Activated CD8-positive, alpha-beta memory T cell treated with anti-CD3 and anti-CD28 coated beads for 4 hours (primary cell): ENCODE measurements around the gene DNAJC2.
A peak's percentile ranks its signal among the peaks of the same experiment; 100 is the strongest.
"Not testable (repeated sequence)": the region's sequence is repeated elsewhere in the genome, so short reads cannot be mapped to it uniquely, and the experiment has no call there.

Experiments used
- DNase-seq, 2 donors: peaks; one replicate each; pipeline ENCODE4 v3.0.0-alpha.2; 2020; ENCODE audit warnings: low read depth in 2 of 2

The DNAJC2 gene

DNA sequence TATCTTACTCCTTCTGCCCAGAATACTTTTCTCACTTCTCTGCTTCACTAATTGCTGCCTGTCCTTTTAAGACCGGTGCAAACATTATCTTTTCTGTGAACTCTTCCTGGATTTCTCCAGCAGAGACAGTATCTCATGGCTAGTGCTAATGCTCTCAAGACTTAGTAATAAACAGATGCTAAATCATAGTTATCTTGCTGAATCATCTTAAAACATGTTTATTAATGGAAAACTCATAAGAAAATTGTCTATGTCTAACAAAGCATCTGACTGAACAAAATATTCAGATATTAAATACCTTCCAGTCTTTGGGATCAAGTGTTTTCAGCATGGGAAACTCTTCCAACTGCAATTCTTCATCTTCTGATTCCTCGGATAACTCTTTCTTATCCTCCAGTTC, 3.1 kb downstream of the DNAJC2 start:
- no peak for DNase-seq

GRCh38 chr7:103338864-103339263, 5.7 kb downstream of the DNAJC2 start:
- DNase-seq, result no peak

DNA sequence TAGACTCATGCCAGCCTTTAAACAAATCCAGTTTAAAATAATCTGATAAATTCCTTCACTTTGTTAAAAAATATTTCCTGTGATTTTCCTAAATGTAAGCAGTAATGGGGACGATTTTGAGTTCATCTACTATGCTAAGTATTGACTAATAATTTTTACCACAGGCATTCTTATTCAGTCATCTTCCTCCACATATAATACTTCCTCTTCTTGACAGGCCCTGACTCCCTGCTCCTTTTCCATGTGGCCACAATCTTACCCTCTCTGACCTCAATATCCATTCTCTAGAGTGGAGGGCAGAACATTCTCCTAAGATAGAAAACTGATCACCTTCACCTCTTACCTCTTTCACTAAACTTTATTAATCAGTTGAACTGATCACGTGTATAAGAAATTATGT, 7.8 kb downstream of the DNAJC2 start:
- no peak for DNase-seq

- DNase-seq, result no peak
Observed at GRCh38 chr7:103325744-103326143, 18.8 kb downstream of the DNAJC2 start.

DNA sequence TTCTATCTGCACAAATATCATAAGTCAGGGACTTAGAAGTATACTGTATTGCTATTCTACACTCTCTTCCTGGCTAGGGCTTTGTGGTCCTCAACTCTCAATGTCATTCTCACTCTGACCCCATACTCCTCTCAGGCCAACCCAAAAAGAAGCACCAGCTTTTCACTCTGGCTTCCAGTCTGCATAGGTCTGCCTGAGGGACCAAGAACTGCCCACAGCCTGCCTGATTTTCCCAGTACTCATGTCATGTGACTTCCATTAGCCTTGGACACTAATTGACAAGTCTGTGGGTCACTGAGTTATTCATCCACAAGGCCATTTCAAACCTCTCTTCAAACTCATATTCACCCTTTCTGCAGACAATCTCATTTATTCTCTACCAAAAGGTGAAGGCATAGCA, 27.6 kb downstream of the DNAJC2 start:
- no peak for DNase-seq

- DNase-seq, result no peak
Observed at GRCh38 chr7:103316380-103316941, 28.1 kb downstream of the DNAJC2 start.

DNA sequence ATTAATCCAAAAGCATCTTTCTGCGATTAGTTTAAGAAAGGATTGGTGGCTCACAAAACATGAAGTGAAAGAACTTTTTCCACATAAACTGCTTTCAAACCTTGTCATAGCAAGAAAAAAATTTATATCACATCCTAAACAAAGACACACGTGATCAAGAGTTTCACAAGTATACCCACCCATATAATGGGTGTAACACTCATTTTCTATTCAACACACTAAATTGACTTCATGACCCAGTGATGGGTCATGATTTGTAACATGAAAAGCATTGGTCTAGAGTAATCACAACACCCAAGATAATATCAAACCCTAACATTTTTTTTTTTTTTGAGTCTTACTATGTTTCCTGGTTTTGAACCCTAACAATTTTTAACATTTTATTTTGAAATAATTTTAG, 29.7 kb downstream of the DNAJC2 start:
- DNase-seq, result no peak

DNA sequence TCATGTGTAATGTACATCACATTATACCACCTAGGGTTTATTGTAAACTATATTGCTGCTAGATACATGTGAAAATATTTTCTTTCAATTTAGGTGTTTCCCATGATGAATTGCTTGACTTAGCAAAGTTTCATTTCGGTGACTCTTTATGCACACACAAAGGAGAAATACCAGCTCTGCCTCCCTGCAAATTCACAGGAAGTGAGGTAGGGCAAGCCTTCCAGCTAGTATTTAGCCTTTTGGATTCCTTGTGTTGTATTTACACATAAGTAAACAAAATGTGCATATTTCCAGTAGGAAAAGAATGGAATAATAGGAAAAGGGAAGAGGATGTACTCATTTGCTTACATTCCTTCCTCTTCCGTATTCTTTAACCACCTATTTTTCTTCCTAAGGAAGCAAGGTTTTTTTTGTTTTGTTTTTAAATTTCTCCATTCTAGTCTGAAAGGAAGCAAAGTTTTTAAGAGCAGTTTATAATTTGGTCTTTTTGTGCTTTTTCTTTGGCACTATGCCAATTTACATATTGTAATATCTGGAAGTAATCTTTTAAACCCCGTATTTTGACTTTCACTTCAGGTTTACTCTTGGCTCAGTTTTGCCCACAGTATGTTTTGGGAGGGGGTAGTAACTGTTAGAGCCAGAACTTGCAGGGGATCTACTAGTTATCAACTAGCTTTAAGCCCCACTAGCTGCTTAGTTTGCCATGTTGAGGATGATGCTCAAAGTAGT, 36.9 kb downstream of the DNAJC2 start:
- no peak for DNase-seq

DNA sequence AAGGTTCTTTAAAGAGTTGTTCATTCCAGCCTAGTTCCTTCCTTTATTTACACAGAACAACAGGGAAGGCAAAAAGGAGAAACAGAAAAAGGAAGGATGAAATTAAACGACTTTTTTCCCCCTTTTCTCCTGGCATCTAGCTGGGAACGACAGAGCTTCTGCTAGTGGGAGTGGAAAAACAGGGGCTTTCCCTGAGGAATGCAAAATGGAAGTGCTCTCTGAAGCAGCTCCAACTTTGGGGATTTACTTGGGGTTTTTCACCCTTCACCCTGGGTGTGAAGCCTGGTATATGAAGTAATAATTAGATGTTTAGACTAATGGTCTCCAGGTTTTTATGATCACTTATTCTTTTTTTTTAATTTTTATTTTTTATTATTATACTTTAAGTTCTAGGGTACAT, 43.1 kb downstream of the DNAJC2 start:
- no peak for DNase-seq

DNA sequence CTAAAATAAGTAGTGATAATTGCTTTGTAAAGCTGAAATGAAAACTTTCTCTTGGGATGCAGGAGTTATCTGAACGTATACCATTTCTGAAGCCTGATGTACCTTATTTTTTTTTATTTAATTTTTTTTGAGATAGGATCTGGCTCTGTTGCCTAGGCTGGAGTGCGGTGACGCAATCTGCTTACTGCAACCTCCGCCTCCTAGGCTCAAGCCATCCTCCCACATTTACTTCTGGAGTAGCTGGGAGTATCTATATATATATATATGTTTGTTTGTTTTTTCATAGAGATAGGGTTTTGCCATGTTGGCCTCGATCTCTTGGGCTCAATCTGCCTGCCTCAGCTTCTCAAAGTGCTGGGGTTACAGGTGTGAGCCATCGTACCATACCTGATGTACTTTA, 44.9 kb downstream of the DNAJC2 start:
- DNase-seq, result no peak

GRCh38 chr7:103297837-103298179, 46.8 kb downstream of the DNAJC2 start:
- DNase-seq, result no peak

GRCh38 chr7:103296901-103297836, 47.4 kb downstream of the DNAJC2 start, which contains the start of gene PMPCB:
Gene PMPCB (plus strand): TSS chr7:103297435. CDS start chr7:103297460, 25 bp downstream.
- peak; percentile 92 for DNase-seq

DNA sequence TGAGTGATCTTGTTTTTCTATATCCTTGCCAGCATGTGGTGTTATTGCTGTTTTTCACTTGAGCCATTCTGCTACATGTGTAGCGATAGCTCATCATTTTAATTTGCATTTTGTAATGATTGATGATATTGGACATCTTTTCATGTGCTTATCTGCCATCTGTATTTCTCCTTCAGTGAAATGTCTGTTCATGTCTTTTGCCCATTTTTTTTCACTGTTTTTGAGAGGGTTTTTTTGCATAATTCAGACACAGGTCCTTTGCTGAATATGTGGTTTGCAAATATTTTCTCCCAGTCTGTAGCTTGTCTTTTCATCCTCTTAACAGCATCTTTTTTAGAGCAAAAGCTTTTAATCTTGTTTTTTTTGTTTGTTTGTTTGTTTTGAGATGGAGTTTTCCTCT, 51.0 kb downstream of the DNAJC2 start:
- DNase-seq, result no peak

- no peak for DNase-seq
Observed at GRCh38 chr7:103292122-103292521, 52.4 kb downstream of the DNAJC2 start.

DNA sequence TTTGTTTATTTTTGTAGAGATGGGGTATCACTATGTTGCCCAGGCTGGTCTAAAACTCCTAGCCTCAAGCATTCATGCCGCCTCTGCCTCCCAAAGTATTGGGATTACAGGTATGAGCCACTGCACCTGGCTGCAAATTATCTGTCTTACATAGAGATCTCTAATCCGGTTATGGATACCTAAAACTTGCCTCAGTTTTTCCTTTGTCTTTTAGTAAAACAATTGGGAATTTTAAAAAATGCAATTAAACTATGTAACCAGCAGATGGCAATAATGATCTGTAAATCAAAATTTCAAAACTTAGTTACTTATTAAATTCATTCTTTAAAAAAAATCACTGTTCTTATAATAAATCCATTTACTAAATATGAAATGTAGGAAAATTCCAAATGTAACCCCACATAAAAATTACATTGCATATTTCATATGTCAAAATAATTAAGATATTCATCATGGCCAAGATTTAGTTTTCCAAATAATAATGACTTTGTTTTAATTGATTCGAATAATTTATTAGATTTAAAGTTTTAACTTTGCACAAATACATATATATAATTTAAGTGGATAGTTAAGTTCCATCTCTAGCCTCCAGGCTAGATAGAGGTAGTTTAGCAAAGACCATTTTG, 61.7 kb downstream of the DNAJC2 start:
- not testable (repeated sequence) for DNase-seq

DNA sequence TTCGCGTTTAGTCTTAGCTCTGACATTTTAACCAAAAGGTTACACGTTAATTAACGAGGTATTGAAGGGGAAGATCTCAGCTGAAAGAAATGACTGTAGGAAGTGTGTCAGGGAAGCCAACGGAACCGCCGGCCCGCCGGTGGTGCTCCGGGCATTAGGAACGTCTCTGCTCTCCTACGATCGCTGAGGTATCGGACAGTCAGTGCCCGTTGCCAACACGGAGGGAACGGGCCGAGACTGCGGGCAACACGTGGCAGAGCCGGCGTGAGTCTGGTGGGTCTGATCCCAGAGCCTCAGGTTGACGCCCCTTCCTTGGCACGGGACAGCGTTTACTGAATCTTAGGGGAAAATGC, 63.8 kb downstream of the DNAJC2 start:
- DNase-seq, result peak in 1 of 2 donors; percentile 2

DNA sequence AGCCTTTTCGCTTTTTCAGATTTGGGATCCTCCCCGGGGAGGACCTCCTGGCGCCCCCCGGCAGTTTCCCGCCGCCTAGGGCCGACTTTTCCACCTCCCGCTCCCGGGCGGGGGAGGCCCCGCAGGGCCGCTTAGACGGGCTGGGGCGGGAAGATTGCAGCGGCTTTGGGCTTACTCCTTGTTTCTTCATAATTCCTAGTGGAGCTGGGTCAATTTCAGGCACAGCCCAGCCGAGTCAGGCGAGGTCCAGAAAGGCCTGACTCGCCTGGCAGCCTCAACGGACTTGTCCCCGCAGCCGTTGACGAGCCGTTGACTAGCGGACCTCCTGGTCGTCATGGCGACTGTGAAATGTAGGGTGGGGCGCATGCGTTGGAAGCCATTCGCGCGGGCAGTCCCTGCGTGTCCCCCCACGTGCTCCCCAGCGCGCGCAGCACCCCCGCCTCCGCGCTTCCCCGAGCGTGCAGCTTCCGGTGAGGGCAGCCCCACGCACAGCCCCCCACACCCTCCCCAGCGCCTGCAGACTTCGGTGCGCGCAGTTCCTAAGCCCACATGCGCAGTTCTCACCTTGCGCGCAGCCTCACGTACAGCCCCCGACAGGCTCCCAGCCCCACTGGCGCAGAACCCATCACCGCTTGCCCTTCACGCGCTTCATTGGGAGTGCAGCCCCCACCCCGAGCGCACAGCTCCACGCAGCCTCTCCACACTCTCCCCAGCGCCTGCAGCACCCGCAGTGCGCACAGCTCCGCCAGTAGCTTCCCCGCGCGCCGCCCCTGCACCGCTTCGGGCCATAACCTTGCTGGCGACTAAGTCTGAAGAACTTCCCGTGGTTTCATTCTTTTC, 64.4 kb downstream of the DNAJC2 start:
- DNase-seq, result peak; percentile 87 to 89

GRCh38 chr7:103279636-103279962, 65.0 kb downstream of the DNAJC2 start:
- not testable (repeated sequence) for DNase-seq

DNA sequence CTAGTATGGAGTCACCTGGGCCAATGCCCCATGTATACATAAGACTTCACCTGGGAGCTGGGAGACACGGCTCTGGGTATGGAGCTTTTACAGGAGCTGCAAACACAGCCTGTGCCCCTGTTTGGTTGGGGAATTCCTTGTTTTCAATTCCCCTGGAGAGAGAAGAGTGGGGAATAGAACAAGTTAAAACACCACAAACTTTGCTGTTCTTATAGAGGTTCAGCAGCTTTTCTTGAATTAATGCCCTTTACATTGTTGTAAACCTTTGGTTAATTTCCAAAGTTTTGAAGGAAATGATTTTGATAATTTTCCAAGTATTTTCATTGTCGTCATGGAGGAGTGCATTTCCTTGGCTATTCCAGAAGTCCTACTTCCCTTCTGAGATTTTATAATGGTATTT, 66.4 kb downstream of the DNAJC2 start:
- DNase-seq, result not testable (repeated sequence)

- not testable (repeated sequence) for DNase-seq
Observed at GRCh38 chr7:103274867-103275266, 69.7 kb downstream of the DNAJC2 start.

DNA sequence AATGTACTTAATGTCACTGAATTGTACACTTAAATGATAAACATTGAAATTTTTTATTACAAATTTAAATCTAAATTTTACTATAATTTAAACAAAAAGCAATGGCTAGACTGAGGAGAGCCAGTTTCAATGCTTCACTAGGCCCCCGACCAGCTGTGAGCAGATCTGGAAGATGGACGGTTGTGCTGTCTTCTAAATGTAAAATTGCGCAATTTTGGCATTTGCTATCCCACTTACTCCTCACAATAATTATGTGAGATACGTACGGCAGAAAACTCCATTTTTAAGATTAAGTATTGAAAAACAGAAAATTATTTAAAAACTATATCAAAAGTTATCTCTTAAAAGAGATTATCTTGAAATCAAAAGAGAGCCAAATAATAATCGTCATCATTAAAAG, 71.2 kb downstream of the DNAJC2 start:
- not testable (repeated sequence) for DNase-seq
